ENCODE measurements around the gene TOP2A.

GRCh38 chr17:40404003-40404402 lies 13.7 kb downstream of the TOP2A start:
- TF ChIP-seq CTCF (IDR thresholded peaks at IDR 0.05) (no peak), POLR2A (IDR thresholded peaks at IDR 0.05) (no peak)
